ENCODE data around the gene KCNV2.

DNA sequence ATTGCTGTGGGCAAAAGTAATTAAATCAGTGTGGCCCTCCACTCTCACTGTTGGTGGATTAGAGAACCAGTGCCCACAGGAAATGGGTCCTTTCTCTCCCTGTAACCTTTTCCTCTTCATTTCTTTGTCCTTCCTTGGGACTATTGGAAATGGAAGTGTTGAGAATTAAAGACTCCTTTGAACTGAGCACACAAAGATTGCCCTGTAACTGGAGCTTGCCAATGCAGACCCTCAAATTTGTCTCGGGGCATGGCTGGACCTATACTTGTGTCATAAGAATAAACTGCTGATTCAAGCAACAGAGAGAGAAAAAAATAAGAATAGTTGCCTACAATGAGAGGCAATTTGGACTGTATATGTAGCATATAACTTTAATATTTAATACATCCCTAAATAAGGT is 13.7 kb downstream of the KCNV2 start:
- TF ChIP-seq EZH2 (IDR thresholded peaks at IDR 0.05; ENCODE audit: low read length, missing control alignments), result no peak
- TF ChIP-seq, protein P1, sequence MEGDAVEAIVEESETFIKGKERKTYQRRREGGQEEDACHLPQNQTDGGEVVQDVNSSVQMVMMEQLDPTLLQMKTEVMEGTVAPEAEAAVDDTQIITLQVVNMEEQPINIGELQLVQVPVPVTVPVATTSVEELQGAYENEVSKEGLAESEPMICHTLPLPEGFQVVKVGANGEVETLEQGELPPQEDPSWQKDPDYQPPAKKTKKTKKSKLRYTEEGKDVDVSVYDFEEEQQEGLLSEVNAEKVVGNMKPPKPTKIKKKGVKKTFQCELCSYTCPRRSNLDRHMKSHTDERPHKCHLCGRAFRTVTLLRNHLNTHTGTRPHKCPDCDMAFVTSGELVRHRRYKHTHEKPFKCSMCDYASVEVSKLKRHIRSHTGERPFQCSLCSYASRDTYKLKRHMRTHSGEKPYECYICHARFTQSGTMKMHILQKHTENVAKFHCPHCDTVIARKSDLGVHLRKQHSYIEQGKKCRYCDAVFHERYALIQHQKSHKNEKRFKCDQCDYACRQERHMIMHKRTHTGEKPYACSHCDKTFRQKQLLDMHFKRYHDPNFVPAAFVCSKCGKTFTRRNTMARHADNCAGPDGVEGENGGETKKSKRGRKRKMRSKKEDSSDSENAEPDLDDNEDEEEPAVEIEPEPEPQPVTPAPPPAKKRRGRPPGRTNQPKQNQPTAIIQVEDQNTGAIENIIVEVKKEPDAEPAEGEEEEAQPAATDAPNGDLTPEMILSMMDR (conservative IDR thresholded peaks at IDR 0.05 in 1 of 2, IDR thresholded peaks at IDR 0.05 in 1 of 2; ENCODE audit: low read depth in 1 of 2, low read length in 2 of 2), result no peak
